RPMI7951 (cell line): ENCODE data around the gene GALNT14. TPM values are rescaled to one million over a fixed set of nuclear protein-coding genes. Genes with fewer than 3 reads are reported as not detected.

ENCODE experiments used
- DNase-seq: peaks from one replicate; pipeline ENCODE4 v3.0.0-alpha.2; 2012; ENCODE audit warnings: low read depth
- total RNA-seq: library from RNA; depleted of rRNA; stranded (reverse); fragments of >200 nt; shearing (Covaris generic); gene quantifications from 2 replicates; pipeline ENCODE4 v1.2.3, GENCODE V29; 2014

The GALNT14 gene
- total RNA-seq, 1 experiment from 2014 or later, result 1.7 TPM

DNA sequence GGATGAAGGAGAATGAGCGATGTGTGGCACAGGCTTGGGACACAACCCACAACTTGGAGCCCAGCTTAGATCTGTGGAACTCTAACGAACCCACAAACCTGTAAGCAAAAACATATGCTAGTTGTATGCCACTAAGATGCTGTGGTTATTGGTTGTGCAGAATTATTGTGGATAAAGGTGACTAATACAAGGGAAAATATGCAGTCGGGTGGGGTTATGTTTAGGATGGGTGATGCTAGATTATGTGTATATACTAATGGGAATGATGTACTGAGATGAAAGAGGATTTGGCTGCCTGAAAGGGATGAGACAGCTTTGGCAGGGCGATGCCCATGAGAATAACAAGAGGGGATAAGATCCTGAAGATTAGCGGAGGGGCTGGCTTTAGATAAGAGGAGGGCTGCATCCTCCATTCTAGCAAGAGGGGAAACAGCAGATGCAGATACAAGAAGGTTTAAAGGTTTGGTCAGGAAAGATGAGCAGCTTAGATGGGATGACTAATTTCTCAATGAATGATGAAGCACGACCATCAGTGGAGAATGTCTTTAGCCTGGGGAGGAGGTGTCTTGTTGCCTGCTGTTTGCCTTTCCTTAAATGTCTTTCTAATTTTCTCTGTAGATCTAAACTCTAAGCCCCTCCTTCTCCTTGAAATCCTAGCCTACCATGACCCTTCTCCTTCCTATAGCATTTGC lies 49.6 kb downstream of the GALNT14 start:
- no peak for DNase-seq

DNA sequence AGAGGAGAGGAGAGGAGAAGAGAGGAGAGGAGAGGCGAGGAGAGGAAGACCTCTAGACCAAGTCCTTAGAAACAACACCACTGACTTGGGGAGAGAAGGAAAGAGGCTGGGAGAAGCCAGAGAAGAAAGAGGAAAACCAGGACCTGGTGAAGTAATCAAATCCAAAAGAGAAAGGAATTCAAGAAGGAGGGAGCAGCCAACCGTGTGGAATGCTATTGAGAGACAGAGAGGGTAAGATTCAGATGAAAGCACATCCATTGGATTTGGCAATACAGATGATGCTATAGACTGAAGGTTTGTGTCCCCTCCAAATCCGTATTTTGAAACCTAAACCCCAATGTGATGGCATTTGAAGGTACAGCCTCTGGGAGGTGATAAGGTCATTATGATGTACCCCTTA lies 50.7 kb downstream of the GALNT14 start:
- DNase-seq, result no peak

DNA sequence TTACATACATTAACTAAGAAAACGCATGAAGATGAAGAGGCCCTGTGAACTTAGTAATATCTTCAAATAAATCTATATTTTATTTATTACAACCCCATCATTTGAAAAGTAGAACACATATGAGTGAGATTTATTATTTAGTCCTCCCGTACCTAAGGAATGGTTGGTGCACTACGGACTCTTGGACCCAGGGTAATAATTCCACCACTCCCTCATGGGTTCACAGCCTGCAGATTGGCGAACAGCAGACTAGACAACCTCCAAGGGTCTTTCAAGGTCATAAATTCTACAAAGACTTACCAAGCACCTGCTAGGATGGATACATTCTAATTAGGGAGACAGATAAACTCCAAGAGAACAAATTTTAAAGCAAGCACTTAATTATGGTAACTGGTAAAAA lies 51.6 kb downstream of the GALNT14 start:
- no peak for DNase-seq

DNA sequence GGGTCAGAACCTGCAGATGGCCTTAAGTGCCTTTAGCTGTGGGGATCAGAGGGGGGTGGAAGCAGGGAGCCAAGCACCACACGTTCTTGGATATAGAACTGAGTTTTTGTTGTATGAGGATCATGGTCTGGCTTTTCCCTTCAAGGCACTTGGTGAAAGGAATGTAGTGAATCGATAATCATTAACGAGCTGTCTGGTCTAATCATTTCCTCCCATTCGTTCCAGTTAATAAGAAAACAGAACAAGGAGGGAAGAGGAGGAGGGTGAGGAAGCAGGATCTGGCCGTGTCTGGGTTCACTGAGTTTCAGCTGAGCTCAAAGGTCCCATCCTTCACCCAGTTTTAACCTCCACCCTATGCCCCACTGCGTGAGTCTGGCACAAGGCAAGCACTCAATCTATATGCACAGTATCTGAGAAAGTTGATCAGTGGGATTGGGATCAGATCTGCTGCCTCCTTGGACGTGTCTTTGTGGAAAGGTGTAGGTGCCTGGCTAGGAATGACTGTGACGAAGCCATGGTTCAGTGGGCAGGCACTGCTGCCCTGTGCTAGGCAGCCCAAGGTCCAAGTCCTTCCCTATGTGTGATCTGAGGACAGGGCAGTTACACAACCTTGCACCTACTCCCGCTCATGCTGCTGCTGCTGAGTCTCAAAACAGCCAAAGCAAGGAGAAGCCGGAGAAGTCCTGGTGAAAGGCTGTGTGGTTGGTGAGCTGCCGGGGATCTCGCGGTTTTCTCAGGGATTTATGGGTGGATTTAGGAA lies 54.8 kb downstream of the GALNT14 start:
- DNase-seq, result no peak

DNA sequence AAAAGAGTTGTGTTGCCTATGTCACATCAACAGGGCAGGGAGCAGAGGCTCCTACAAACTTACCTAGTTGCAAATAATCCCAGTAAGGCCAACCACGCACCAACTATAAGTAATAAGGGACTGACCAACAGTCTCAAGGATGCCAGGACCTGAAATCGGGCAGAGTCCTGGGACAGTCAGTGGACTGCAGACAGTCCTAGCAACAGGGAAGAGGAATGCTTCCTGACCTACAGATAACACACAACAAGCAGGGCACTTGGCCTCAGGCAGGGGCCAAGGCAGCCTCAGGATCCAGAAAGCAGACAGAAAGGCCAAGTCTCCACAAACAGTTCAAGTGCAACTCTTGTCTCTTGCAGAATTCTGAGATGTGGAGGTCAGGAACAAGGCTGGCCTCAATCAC lies 56.2 kb downstream of the GALNT14 start:
- no peak for DNase-seq

DNA sequence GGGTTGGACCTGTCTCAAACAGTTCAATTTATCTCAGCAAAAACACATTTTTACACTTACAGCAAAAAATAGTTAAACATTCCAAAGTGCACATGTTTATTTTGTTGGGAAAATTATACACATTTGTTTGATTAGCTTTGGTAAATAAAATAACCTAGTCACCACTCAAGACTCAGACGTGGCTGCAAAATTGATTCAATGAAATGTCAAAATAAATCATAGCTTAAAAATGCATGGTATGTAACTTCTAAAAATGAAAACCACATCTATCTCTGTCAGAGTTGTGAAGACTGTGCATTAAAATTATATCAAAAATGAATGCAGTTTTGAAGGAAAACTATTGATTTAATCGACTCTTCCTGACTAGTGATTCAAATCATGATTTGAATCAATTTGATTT lies 56.7 kb downstream of the GALNT14 start:
- DNase-seq, result no peak

DNA sequence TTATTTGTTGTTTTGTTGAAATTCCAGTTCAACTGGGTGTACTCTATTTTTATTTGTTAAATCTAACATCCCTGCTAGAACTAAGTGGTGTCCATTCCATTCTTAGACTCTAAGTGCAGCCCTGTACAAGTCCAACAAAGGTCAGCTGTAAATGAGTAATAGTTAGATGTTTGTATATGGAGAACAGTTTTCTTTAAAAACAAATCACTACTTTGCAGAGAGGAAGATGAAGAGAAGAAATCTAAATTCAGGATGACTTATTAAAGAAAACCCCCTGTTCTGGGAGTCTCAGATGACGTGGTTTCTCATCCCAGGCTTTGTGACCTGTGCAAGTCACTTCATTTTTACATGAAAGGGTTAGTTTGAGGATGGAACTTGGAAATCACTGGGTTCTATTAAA lies 57.9 kb downstream of the GALNT14 start:
- no peak for DNase-seq

DNA sequence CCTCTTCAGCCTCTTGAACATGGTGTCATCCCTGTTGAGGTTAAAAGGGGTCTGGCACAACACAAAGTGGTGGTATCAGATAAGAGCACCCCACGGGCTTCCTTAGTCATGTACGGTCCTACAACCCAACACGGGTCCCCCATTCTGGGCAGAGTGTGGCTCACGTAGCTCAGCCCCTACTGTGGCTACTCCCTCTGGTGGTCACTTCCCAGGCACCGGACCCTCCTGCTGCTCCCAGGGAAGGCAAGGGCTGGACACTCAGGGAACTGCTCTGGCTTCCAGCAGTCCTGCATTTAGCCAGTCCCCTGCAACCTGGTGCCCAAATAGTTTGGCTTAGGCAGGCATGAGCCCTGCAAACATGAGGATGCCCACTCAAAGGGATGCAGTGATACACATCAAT lies 58.6 kb downstream of the GALNT14 start:
- peak; percentile 15 for DNase-seq

DNA sequence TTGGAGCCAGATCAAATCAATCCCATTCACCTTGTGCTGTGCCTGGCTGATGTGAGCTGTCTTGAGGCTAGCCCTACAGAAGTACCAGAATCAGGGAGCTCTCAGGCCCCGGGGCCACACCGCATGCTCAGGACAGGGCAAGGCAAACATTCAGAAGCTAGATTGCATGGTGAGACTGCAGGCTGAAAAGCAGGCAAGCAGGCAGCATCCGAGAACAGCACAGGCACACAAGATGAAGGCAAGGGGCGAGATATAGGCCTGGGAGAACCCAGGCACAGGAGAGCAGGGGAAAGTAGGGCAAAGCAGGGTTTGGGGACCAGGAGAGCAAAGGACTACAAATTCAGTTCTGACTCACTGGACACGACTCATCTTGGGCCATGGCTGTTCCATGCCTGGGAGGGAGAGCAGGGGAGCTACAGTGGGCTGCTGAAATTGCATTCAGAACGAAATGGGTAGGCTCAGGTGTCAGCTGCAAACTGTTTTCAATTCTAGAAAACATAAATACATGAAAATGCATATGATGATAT lies 59.6 kb downstream of the GALNT14 start:
- no peak for DNase-seq

DNA sequence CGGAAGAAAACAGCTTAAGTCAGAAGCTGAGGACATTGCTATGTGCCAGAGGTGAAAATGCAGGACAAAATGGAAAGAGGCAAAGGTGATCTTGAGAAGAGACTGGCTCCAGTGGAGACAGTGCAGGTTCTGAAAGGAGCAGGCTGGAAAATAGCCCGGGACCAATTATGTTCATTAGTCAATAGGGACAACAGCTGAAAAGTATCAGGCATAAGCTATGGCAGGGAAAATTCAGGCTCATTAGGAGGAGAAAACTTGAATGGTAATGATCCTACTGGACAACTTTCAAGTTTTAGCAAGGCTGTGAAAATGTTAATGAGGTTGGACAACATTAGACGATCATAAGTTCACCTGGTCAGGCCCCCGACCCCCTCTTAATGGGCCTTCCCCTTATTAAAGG lies 60.2 kb downstream of the GALNT14 start:
- DNase-seq, result no peak

DNA sequence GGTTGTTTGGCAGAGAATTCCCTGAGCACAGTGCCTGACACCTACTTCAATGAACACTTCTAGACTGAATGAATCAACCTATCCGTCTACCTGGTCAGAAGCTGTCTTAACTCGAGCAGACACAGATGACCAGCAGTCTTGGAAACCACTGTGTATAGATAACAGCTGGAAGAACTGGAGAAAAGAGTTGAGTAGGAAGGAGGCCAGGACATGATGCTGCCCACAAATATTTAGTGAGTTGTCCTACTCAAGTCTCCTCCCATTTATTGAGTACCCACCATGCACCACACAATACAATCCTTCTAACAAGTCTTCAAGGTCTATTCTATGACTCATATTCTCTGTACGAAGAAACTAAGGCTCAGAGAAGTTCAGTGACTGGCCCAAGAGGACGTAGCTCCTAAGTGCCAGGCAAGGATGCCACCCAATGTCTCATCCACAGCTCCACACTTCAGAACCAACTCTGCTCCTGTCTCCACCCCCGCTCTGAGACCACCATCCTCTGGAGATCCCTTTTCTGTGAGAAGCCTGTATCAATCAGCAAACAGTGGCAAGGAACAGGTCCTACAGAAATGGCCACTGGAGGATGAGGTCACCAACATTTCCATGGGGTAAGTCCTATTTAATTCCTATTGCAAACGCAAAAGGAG lies 62.2 kb downstream of the GALNT14 start:
- peak; percentile 21 for DNase-seq

DNA sequence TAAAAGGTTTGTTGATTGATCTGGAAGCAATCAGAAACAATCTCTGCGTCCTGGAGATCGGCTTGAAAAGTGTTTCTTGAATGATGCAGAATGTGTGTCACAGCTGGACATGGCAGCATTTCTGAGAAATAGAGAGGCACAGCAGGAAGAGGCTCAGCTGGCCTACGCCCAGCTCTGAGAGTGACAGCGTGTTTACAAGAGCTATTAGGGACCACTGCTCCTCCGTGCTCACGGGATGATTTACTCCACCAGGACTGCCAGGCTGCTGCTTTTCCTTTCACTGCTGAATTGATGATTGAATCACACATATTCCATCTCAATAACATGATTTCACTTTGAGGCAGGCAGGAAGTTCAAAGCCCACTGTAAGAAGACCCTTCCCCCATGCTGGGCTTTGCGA lies 62.8 kb downstream of the GALNT14 start:
- DNase-seq, result no peak

DNA sequence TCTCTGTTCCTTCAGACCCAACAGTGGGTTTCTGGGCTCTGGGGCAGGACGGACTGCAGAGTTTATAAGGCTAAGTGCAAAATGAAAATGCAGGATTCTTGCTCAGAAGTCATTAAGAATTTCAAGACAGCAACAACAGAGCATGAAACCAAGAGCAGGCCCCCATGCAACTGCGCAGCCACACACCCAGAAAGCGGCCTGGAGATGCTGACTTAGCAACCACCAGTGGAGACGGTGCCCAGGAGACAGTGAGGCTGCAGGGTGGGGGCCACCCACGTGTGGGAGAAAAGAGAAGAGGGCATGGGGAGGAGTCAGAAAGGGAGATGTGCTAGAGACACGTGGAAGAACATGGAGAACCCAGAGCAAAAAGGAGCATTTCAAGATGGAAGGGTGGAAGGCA lies 66.5 kb downstream of the GALNT14 start:
- DNase-seq, result no peak

DNA sequence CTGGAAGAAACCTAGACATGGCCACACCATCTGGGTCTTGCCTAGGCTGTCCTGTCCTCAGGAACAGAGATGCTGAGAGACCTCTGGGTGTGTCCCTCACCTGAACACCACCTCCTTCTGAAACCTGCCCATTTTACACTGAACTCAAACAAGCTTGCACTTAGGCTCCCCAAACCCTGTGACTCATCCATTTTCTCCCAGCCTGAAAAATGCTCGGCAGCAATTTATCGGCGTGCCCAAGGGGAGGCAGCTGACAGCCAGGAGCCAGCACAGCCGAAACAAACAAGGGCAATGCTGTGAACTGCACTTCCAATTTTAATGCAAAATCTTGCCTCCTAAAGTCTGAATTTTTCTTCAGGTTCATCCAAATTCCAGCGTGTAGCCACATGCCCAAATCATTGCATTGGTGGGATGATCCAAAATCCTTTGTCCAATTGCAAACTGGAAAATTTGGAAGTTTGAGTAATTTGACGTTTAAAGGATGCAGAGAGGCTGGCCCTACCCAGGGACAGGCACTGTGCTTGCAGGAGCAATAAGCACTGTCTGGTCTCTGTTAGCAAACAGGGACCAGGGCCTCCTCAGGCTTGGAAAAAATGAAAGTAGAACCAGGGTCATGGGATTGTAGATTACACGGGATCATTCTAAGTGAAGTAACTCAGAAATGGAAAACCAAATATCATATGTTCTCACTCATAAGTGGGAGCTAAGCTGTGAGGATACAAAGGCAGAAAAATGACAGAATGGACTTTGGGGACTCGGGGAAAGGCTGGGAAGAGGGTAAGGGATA lies 67.7 kb downstream of the GALNT14 start:
- peak; percentile 42 for DNase-seq

DNA sequence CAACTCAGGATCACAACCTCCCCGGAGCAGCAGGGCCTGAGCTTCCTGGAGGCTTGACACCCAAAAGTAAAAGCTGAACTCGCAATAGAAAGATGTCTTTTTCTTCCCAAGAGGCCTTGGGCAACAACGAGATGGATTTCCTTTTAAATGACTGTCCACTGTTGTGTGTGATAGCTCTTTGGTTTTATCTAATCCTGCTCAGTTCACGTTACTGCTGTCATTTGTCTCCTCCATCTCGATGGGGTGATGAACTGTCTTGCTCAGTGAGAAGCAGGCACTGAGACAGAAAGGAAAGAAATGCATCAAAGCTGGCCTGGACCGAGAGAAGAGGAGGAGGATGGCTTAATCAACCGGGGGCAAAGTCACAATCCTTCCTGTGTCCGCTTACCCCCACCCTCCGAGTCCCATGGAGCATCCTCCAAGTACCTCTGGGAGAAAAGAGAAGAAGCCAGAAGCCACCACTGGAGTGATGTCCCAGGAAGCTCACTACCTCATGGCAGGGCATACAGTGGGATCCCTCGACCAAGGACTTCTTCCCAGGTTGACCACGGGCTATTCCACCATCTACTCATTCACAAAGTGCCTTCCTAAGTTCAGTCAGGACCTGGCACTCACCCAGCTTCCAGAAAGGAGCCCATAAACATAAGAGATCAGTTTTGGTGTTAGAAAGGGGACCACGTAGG lies 68.5 kb downstream of the GALNT14 start:
- no peak for DNase-seq

DNA sequence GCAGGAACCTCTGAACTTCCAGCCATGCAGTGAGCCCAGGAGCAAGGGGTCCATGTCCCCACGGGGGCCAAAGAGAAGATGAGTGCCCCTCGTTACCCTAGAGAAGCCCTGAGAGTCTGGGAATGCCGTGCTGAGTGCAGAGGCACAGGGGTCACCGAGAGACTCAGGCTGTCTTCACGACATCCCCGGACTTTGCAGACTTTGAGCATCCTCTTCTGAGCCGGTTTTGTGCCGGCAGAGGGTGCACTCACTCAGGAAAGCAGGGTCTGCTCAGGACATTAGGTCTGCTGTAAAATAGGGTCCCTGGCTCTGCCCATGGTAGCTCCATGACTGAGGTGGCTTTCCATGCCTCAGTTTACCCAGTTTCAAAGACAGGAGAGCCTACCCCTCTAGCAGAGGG lies 71.0 kb downstream of the GALNT14 start:
- DNase-seq, result no peak

DNA sequence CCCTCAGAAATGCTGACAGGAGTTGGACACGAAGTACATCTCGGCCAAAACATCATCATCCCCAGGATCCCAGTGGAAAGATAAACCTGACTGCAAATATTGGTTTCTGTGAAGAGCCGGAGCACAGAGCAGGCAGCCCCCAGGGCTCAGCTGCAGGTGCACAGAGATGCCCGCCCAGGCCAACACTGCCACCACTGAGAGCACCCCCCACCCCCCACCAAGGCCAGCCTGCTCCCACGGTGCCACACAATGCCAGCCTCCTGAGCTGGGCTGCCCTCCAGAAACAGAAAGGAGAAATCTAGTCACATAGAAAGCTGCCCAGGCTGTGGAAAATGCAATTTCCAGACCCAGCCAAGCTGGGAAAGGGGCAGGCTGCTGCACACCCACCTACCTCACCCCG lies 71.7 kb downstream of the GALNT14 start:
- DNase-seq, result no peak

DNA sequence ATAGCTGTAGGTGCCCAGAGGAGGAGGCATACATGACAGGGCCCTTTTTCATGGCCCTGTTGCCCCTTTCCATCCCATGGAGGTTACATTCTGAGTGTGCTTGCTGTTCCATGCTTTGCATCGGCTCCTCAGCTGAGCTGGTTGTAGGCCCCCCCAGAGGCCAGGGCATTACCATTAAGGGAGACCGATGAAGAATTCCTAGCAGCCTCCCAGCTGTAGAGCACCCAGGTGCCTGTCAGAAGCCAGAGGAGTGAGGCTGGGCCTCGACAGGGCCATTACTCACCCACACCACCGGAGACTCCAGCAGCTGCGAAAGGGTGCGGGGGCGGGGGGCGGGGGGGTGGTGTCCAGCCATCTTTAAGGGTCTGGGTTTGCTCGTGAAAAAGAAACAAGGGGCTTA lies 72.2 kb downstream of the GALNT14 start:
- no peak for DNase-seq

DNA sequence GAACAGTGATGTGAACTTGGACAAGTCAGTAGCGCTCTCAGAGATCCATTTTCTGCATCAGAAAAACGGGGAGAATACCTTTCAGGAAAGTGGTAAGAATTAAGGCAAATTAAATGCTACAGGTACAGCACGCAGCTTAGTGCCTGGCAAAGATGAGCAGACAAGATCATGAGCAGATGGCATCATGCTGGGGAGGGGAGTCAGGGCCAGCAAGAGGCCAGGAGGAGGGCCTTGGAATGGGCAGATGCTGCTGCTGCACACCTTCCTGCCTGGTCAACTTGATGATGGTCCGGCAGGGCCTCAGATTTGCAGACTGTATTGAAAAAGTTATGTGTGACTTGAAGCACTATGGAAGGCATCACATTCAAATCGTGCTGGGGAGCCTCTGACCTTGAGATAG lies 72.9 kb downstream of the GALNT14 start:
- DNase-seq, result no peak

DNA sequence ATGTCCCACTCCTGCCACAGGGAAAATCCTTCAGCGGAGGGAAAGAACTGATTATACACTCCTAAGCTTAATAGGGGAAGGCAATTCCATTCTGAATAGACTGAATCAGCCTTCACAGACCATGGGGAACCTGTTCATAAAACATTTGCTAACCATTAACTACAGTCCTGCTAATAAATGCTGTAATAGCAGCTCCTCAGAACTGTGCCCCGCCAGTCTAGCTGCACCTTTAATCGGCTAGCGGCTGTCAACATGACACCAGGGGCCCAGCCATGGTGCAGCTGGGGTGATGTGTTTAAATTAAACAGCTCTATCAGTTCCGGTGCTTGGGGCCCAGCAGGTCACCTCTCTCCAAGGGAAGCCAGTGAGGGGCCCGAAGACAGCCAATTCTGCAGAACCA lies 77.8 kb downstream of the GALNT14 start:
- DNase-seq, result no peak
